A549 (cell line): ENCODE data around the gene CLRN2. TPM values are rescaled to one million over a fixed set of nuclear protein-coding genes. Genes with fewer than 3 reads are reported as not detected.

ENCODE experiments used
- ATAC-seq, 2 experiments: fragments of 200-7000 bp in 1 of 2; fragments of >200 bp in 1 of 2; cut with Nextera tagmentation in 1 of 2; cut with Tn5 transposase in 1 of 2; 3 replicates each; pipeline versions ENCODE4 v1.8.0 to v1.9.1; 2018 to 2020; ENCODE audit warnings: mild to moderate bottlenecking in 1 of 2, moderate library complexity in 1 of 2
- CTCF ChIA-PET: fragments of 300-600 bp; sonication (Branson Sonifier 250); formaldehyde crosslinking; extraction: SDS; loops from one replicate; lab custom pipeline; 2021; ENCODE audit warnings: antibody characterized with exemption, inconsistent platforms; lab: Yijun Ruan, JAX
- POLR2A ChIA-PET: fragments of 350-600 bp; formaldehyde crosslinking; extraction: SDS; loops from one replicate; lab custom pipeline; 2021; ENCODE audit warnings: antibody characterized with exemption, inconsistent platforms; lab: Yijun Ruan, JAX
- DNase-seq, 2 experiments: peaks; one replicate each; pipeline versions ENCODE4 v3.0.0 to v3.0.0-alpha.2; 2011 to 2016; ENCODE audit warnings: low read depth in 1 of 2, low spot score in 1 of 2
- FAIRE-seq: peaks from 2 replicates; lab custom pipeline; 2011; peaks lifted over from hg19 to GRCh38; lab: Jason Lieb, UNC
- H3K27ac ChIP-seq, 2 experiments: fragments of >200 bp; sonication (Bioruptor Twin); formaldehyde crosslinking; 3 replicates each; pipeline ENCODE4 v1.5.1; 2016 to 2017
- H3K4me1 ChIP-seq: fragments of >200 bp; sonication (Bioruptor Twin); formaldehyde crosslinking; 3 replicates; pipeline ENCODE4 v1.6.1; 2016
- H3K4me2 ChIP-seq: fragments of >200 bp; sonication (Bioruptor Twin); formaldehyde crosslinking; 3 replicates; pipeline ENCODE4 v1.6.1; 2016
- H3K4me3 ChIP-seq: fragments of >200 bp; sonication (Bioruptor Twin); formaldehyde crosslinking; 3 replicates; pipeline ENCODE4 v1.5.1; 2016
- H3K9me3 ChIP-seq: fragments of >200 bp; sonication (Bioruptor Twin); formaldehyde crosslinking; 3 replicates; pipeline ENCODE4 v1.6.1; 2016
- BCL3 ChIP-seq: fragments of >200 bp; sonication (Bioruptor Twin); formaldehyde crosslinking; IDR thresholded peaks from 3 replicates; pipeline ENCODE4 v1.6.1; 2016
- BHLHE40 ChIP-seq: IDR thresholded peaks from 2 replicates; pipeline ENCODE4 v1.6.1; 2012; ENCODE audit warnings: low read depth, low read length, inconsistent platforms
- CTCF ChIP-seq: fragments of >200 bp; sonication (Bioruptor Twin); formaldehyde crosslinking; IDR thresholded peaks from 3 replicates; pipeline ENCODE4 v1.5.1; 2016
- HOXB5 ChIP-seq: fragments of 250-450 bp; sonication (Bioruptor Pico); IDR thresholded peaks from 2 replicates; pipeline ENCODE4 v1.5.0; 2020; ENCODE audit warnings: mild to moderate bottlenecking, moderate library complexity
- JUN ChIP-seq, 2 experiments: fragments of >200 bp; sonication (Bioruptor Twin); formaldehyde crosslinking; IDR thresholded peaks; 2 replicates in 1 of 2; 3 replicates in 1 of 2; pipeline ENCODE4 v1.6.1; 2016 to 2017
- KDM5A ChIP-seq: fragments of 200-600 bp; sonication (generic); IDR thresholded peaks from 2 replicates; pipeline ENCODE4 v1.6.1; 2016; ENCODE audit warnings: antibody characterized with exemption, mild to moderate bottlenecking
- NFE2L2 ChIP-seq: fragments of 150-350 bp; conservative IDR thresholded peaks from 2 replicates; pipeline ENCODE4 v1.6.1; 2014; ENCODE audit warnings: low read length
- POLR2A ChIP-seq: IDR thresholded peaks from 2 replicates; pipeline ENCODE4 v1.6.1; 2012; ENCODE audit warnings: mild to moderate bottlenecking, low read length
- RAD21 ChIP-seq, 2 experiments: fragments of >200 bp in 1 of 2; sonication (Bioruptor Twin) in 1 of 2; formaldehyde crosslinking in 1 of 2; IDR thresholded peaks in 1 of 2; conservative IDR thresholded peaks in 1 of 2; 2 replicates in 1 of 2; 3 replicates in 1 of 2; pipeline ENCODE4 v1.6.1; 2012 to 2018; ENCODE audit warnings: inconsistent platforms in 1 of 2
- REST ChIP-seq: fragments of 200-600 bp; sonication (generic); IDR thresholded peaks from 2 replicates; pipeline ENCODE4 v1.6.1; 2016; ENCODE audit warnings: antibody characterized with exemption, mild to moderate bottlenecking, moderate library complexity
- RNF2 ChIP-seq: fragments of 200-600 bp; sonication (generic); IDR thresholded peaks from 2 replicates; pipeline ENCODE4 v1.6.1; 2016; ENCODE audit warnings: low read depth, mild to moderate bottlenecking, antibody characterized with exemption, moderate library complexity, borderline replicate concordance
- SMC3 ChIP-seq: fragments of >200 bp; sonication (Bioruptor Twin); formaldehyde crosslinking; IDR thresholded peaks from 3 replicates; pipeline ENCODE4 v1.6.1; 2018; ENCODE audit warnings: inconsistent platforms
- ZNF302 ChIP-seq: fragments of 250-450 bp; sonication (Bioruptor Pico); IDR thresholded peaks from 2 replicates; pipeline ENCODE4 v1.9.0; 2021; ENCODE audit warnings: inconsistent platforms, mild to moderate bottlenecking, moderate library complexity
- WGBS: methylation state at CpG from one replicate; pipeline ENCODE4 v1.1.6; 2017; ENCODE audit errors: missing lambda C conversion rate; 5-methylcytosine and 5-hydroxymethylcytosine counted together
- polyA plus RNA-seq, 4 experiments: library from polyadenylated mRNA; depleted of rRNA in 3 of 4; stranded (reverse); fragments of >200 nt; fragmentation: RNase III in 1 of 4; extraction: RNeasy Plus Mini Kit Qiagen cat#74134 plus additional on column Dnase treatment in 1 of 4; gene quantifications; 2 replicates in 3 of 4; 3 replicates in 1 of 4; pipeline ENCODE4 v1.2.3, GENCODE V29; 2011 to 2017

Gene CLRN2
- polyA plus RNA-seq, 2 of the 4 experiments (the other 2 are of a cell fraction), result not detected

GRCh38 chr4:17511950-17512795 is 2.8 kb upstream of the CLRN2 start, which contains the start of gene QDPR:
QDPR (minus strand) TSS chr4:17512090; CDS start chr4:17512054, 36 bp downstream.
- H3K27ac ChIP-seq, result peak within 1 kb of the TSS; percentile 77 to 97
- POLR2A ChIA-PET, result interaction anchor here (0.6 to 1.0 kb wide), 2 partner anchors 101 to 102 kb away, joined by 3 to 4 read pairs; partner anchors contain the start of gene MED28
- DNase-seq (peak; percentile 54 to 69), ATAC-seq (peak; percentile 96 to 98), FAIRE-seq (no peak)
- CTCF ChIA-PET, result interaction anchor here (0.8 to 1.7 kb wide), 5 partner anchors 9 to 297 kb away, joined by 3 to 4 read pairs (median 3); no protein-coding TSS in a partner anchor
- peak within 1 kb of the TSS; percentile 91 for H3K4me2 ChIP-seq
- WGBS, result 4% methylated on average over 16 of the region's 65 CpGs
- H3K4me1 ChIP-seq, result peaks cover 15% of the 10 kb centered on the region; the same call in 1 of the 3 replicates
- TF ChIP-seq KDM5A, result peak; percentile 92
- no peak for TF ChIP-seq NFE2L2
- TF ChIP-seq RAD21 (conservative IDR thresholded peaks at IDR 0.05 in 1 of 2, IDR thresholded peaks at IDR 0.05 in 1 of 2), result peak; percentile 31 to 42; a peak in 2 of 5 replicates
- peak in 1 of 2 experiments; percentile 72; a peak in 2 of 5 replicates for TF ChIP-seq JUN (IDR thresholded peaks at IDR 0.05)
- peak; percentile 52 for TF ChIP-seq CTCF
- no peak for TF ChIP-seq BHLHE40
- no peak for TF ChIP-seq RNF2
- no peak for TF ChIP-seq REST
- TF ChIP-seq POLR2A, result peak; percentile 73
- 0 out of 3 replicates have a peak, but pooled peaks have one; percentile 22 for TF ChIP-seq SMC3
- TF ChIP-seq BCL3, result peak; percentile 76; the same call in 2 of the 3 replicates
- H3K4me3 ChIP-seq, result peak within 1 kb of the TSS; percentile 81
- no peaks in the 10 kb centered on the region for H3K9me3 ChIP-seq

GRCh38 chr4:17512973-17513665 is 1.8 kb upstream of the CLRN2 start:
- H3K9me3 ChIP-seq, result no peaks in the 10 kb centered on the region
- CTCF ChIA-PET, result interaction anchor here (0.6 to 1.7 kb wide), 5 partner anchors 8 to 296 kb away, joined by 3 to 4 read pairs (median 4); no protein-coding TSS in a partner anchor
- ATAC-seq, result no peak
- no peak for DNase-seq
- POLR2A ChIA-PET, result interaction anchor here (0.6 kb wide), 1 partner anchor 100 kb away, joined by 4 read pairs; no protein-coding TSS in a partner anchor
- H3K4me2 ChIP-seq, result peak overlapping the region; percentile 81
- TF ChIP-seq ZNF302 (no peak), HOXB5 (CRISPR knock-in tag) (no peak)
- H3K4me3 ChIP-seq, result no peak overlapping the region
- WGBS, result 82% methylated on average over 5 of the region's 5 CpGs
- no peak for FAIRE-seq
- no peak overlapping the region; a peak in 1 of 6 replicates for H3K27ac ChIP-seq
- peaks cover 15% of the 10 kb centered on the region; the same call in 1 of the 3 replicates for H3K4me1 ChIP-seq
